ENCODE data around the gene TOP3B. TPM values are rescaled to one million over a fixed set of nuclear protein-coding genes. Genes with fewer than 3 reads are reported as not detected.
"Not testable (repeated sequence)": the region's sequence is repeated elsewhere in the genome, so short reads cannot be mapped to it uniquely, and the experiment has no call there.

The TOP3B gene
- total RNA-seq, 1 experiment from 2014 or later, result 42.4 TPM

DNA sequence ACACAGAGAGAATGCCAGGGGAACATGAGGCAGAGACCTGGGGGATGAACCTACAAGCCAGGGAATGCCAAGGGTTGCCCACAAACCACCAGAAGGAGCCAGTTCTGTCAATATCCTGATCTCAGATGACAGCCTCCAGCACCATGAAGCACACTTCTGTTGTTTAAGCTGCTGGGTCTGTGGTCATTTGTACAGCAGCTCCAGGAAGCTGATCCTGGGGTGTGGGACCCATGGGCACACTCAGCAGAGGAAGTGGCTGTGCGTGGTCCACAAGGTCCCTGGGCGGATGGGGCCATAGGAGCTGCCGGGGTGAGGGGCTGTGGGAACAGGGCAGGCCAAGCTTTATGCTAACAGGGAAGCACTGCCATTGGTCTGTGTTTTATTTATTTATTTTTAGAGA, 42.1 kb downstream of the TOP3B start:
- TF ChIP-seq EZH2 (IDR thresholded peaks at IDR 0.05; ENCODE audit: low read length, unreplicated experiment) (no peak), EZH2phosphoT487 (IDR thresholded peaks at IDR 0.05; ENCODE audit: borderline replicate concordance, low read length) (no peak)
- TF ChIP-seq, protein P1, sequence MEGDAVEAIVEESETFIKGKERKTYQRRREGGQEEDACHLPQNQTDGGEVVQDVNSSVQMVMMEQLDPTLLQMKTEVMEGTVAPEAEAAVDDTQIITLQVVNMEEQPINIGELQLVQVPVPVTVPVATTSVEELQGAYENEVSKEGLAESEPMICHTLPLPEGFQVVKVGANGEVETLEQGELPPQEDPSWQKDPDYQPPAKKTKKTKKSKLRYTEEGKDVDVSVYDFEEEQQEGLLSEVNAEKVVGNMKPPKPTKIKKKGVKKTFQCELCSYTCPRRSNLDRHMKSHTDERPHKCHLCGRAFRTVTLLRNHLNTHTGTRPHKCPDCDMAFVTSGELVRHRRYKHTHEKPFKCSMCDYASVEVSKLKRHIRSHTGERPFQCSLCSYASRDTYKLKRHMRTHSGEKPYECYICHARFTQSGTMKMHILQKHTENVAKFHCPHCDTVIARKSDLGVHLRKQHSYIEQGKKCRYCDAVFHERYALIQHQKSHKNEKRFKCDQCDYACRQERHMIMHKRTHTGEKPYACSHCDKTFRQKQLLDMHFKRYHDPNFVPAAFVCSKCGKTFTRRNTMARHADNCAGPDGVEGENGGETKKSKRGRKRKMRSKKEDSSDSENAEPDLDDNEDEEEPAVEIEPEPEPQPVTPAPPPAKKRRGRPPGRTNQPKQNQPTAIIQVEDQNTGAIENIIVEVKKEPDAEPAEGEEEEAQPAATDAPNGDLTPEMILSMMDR (conservative IDR thresholded peaks at IDR 0.05; ENCODE audit: low read depth, low read length), result no peak
- Histone ChIP-seq H4K20me1 (ENCODE audit: low read length) (no peaks in the 10 kb centered on the region), H2AFZ (ENCODE audit: low read length) (no peak overlapping the region), H3K4me1 (ENCODE audit: insufficient read depth, low read length) (peaks cover 37% of the 10 kb centered on the region), H3K9me2 (replicated peaks; ENCODE audit: low read length) (no peaks in the 10 kb centered on the region), H3K27me3 (ENCODE audit: low read length) (no peaks in the 10 kb centered on the region), H3K79me2 (ENCODE audit: low read length) (0 out of 2 replicates have a peak, but pooled peaks cover 15% of the 10 kb centered on the region), H3K27ac (ENCODE audit: low read length) (no peak overlapping the region), H3K36me3 (ENCODE audit: low read depth, low read length) (peaks cover 2% of the 10 kb centered on the region; the same call in 1 of the 2 replicates), H3K9me3 (ENCODE audit: low read length) (no peaks in the 10 kb centered on the region), H3K9ac (ENCODE audit: low read length) (no peak overlapping the region), H3K4me3 (ENCODE audit: low read length) (no peak overlapping the region), H3K4me2 (ENCODE audit: low read length) (no peak overlapping the region), H3F3A (ENCODE audit: low read length, unreplicated experiment) (peaks cover 7% of the 10 kb centered on the region)
- DNase-seq, result peak; percentile 15
- ChIA-PET CTCF (no interaction called here), POLR2A (ENCODE audit: unreplicated experiment) (no interaction called here)
- no peak for ATAC-seq
- intact Hi-C loops (cut with micrococcal nuclease), result no loop called here
- BruUV-seq (replicated peaks), result no TSS peak

DNA sequence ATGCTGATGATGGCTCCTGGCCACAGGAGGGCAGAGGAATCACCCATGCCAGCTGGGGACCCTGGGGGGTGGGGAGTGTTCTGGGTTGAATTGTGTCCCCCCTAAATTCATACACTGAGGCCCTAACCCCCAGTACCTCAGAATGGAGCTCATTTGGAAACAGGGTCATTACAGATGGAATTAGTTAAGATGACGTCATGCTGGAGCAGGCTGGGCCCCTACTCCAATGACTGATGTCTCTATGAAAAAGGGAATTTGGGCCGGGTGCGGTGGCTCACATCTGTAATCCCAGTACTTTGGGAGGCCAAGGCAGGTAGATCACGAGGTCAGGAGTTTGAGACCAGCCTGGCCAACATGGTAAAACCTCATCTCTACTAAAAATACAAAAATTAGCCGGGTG, 42.7 kb downstream of the TOP3B start:
- H3K36me3 ChIP-seq (ENCODE audit: low read depth, low read length); H3K9me3 ChIP-seq (ENCODE audit: low read length); H3K4me3 ChIP-seq (ENCODE audit: low read length); H3K4me2 ChIP-seq (ENCODE audit: low read length); H3K9me2 ChIP-seq (replicated peaks; ENCODE audit: low read length); POLR2A ChIA-PET (ENCODE audit: unreplicated experiment); CTCF ChIA-PET; H4K20me1 ChIP-seq (ENCODE audit: low read length); H2AFZ ChIP-seq (ENCODE audit: low read length); DNase-seq; H3K27ac ChIP-seq (ENCODE audit: low read length); H3F3A ChIP-seq (ENCODE audit: low read length, unreplicated experiment); ATAC-seq; H3K9ac ChIP-seq (ENCODE audit: low read length); H3K27me3 ChIP-seq (ENCODE audit: low read length); BruUV-seq (replicated peaks): not testable (repeated sequence)
- Histone ChIP-seq H3K79me2 (ENCODE audit: low read length) (0 out of 2 replicates have a peak, but pooled peaks cover 15% of the 10 kb centered on the region), H3K4me1 (ENCODE audit: insufficient read depth, low read length) (peaks cover 37% of the 10 kb centered on the region)
- intact Hi-C loops (cut with micrococcal nuclease), result loop anchor here (2.0 to 5.0 kb wide), 2 partner anchors 13 to 168 kb away; partner anchors contain the start of gene PPM1F

DNA sequence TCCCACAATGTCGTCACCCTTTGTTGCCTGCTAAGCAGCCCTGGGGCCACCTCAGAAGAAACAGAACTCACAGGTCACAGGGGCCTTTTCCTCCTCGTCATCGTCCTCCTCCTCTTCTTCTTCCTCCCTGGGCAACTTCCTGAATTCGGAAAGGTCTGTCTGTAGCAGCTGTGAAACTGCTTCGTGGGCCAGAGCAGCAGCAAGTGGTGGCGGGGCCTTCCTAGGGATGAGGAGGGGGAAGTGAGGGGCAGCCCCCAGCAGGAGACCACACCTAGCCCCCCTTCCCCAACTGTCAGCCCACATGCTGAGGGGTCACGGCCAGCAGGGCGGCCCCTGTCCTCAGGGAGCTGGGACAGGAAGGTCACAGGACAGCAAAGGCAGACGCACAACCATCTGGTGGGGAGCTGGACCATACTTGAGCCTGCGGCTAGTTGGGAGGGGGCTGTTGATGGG, 43.1 kb downstream of the TOP3B start:
- no peak overlapping the region for H3K27ac ChIP-seq (ENCODE audit: low read length)
- CTCF ChIA-PET, result no interaction called here

More for the DNA sequence above, 43.1 kb downstream of the TOP3B start:
- no peak for TF ChIP-seq EZH2phosphoT487 (IDR thresholded peaks at IDR 0.05; ENCODE audit: borderline replicate concordance, low read length)
- Histone ChIP-seq H3K4me1 (ENCODE audit: insufficient read depth, low read length) (peaks cover 37% of the 10 kb centered on the region), H3K79me2 (ENCODE audit: low read length) (0 out of 2 replicates have a peak, but pooled peaks cover 15% of the 10 kb centered on the region), H3K27me3 (ENCODE audit: low read length) (no peaks in the 10 kb centered on the region), H3K9me3 (ENCODE audit: low read length) (no peaks in the 10 kb centered on the region), H3F3A (ENCODE audit: low read length, unreplicated experiment) (peaks cover 7% of the 10 kb centered on the region), H3K9ac (ENCODE audit: low read length) (no peak overlapping the region), H3K4me2 (ENCODE audit: low read length) (no peak overlapping the region), H4K20me1 (ENCODE audit: low read length) (no peaks in the 10 kb centered on the region), H3K9me2 (replicated peaks; ENCODE audit: low read length) (no peaks in the 10 kb centered on the region), H2AFZ (ENCODE audit: low read length) (no peak overlapping the region), H3K36me3 (ENCODE audit: low read depth, low read length) (peaks cover 9% of the 10 kb centered on the region; the same call in 1 of the 2 replicates), H3K4me3 (ENCODE audit: low read length) (no peak overlapping the region)
- POLR2A ChIA-PET (ENCODE audit: unreplicated experiment), result no interaction called here
- no peak for DNase-seq
- intact Hi-C loops (cut with micrococcal nuclease), result loop anchor here (2.0 to 5.0 kb wide), 2 partner anchors 13 to 167 kb away; partner anchors contain the start of gene PPM1F
- no peak for ATAC-seq
- BruUV-seq (replicated peaks), result no TSS peak

All from PC-3 (cell line).